ENCODE measurements around the gene CABLES1. TPM values are rescaled to one million over a fixed set of nuclear protein-coding genes. Genes with fewer than 3 reads are reported as not detected.
A peak's percentile ranks its signal among the peaks of the same experiment; 100 is the strongest.

CABLES1 gene
- polyA plus RNA-seq, 2 of the 4 experiments (the other 2 are of a cell fraction) = 4.5 to 8.6 TPM

- H3K9me3 ChIP-seq = no peaks in the 10 kb centered on the region
Measured at GRCh38 chr18:23154030-23154429, 18.7 kb downstream of the CABLES1 start.

GRCh38 chr18:23154823-23155500 is 19.7 kb downstream of the CABLES1 start:
- peaks cover 30% of the 10 kb centered on the region for H3K4me1 ChIP-seq
- TF ChIP-seq MYC (IDR thresholded peaks at IDR 0.05; ENCODE audit: borderline replicate concordance, low read length) = no peak
- TF ChIP-seq EHF (CRISPR knock-in tag; IDR thresholded peaks at IDR 0.05) = no peak
- no peak for TF ChIP-seq POLR2A (IDR thresholded peaks at IDR 0.05; ENCODE audit: low read length)
- TF ChIP-seq PBX3 (IDR thresholded peaks at IDR 0.05) = no peak
- TF ChIP-seq FOXS1 (CRISPR knock-in tag; IDR thresholded peaks at IDR 0.05) = no peak
- TF ChIP-seq CHD2 (IDR thresholded peaks at IDR 0.05; ENCODE audit: low read length, partially characterized antibody) = no peak
- no peaks in the 10 kb centered on the region for H3K9me3 ChIP-seq
- no peak for DNase-seq (ENCODE audit: low read depth in 1 of 2, low spot score in 1 of 2)
- ChIA-PET CTCF (no interaction called here), POLR2A (no interaction called here)
- H3K4me2 ChIP-seq = peak overlapping the region; percentile 48
- peak overlapping the region in 1 of 2 experiments; percentile 64; a peak in 2 of 6 replicates for H3K27ac ChIP-seq
- FAIRE-seq = no peak
- 67% methylated on average over 5 of the region's 5 CpGs for WGBS (ENCODE audit: missing lambda C conversion rate)
- no peak overlapping the region for H3K4me3 ChIP-seq
- ATAC-seq = peak in 1 of 2 experiments; percentile 55; a peak in 2 of 6 replicates

More at GRCh38 chr18:23154030-23154429, 18.7 kb downstream of the CABLES1 start:
- H3K4me3 ChIP-seq = no peak overlapping the region
- no peak for ATAC-seq
- TF ChIP-seq BHLHE40 (IDR thresholded peaks at IDR 0.05; ENCODE audit: low read depth, low read length) = no peak
- no peak for TF ChIP-seq EP300 (IDR thresholded peaks at IDR 0.05)
- TF ChIP-seq JUNB (IDR thresholded peaks at IDR 0.05) = no peak
- TF ChIP-seq FOSB (CRISPR knock-in tag; IDR thresholded peaks at IDR 0.05) = no peak
- FAIRE-seq = no peak
- peaks cover 22% of the 10 kb centered on the region for H3K4me1 ChIP-seq
- DNase-seq (ENCODE audit: low read depth in 1 of 2, low spot score in 1 of 2) = no peak
- no peak overlapping the region for H3K4me2 ChIP-seq
- WGBS (ENCODE audit: missing lambda C conversion rate) = 91% methylated on average over 6 of the region's 6 CpGs
- CTCF ChIA-PET = interaction anchor here (1.7 kb wide), 1 partner anchor 17 kb away, joined by 4 read pairs; no protein-coding TSS in a partner anchor
- H3K27ac ChIP-seq = no peak overlapping the region
- POLR2A ChIA-PET = no interaction called here

GRCh38 chr18:23155537-23155936 is 20.3 kb downstream of the CABLES1 start:
- Histone ChIP-seq H3K4me2 (peak overlapping the region; percentile 48), H3K4me3 (no peak overlapping the region), H3K9me3 (no peaks in the 10 kb centered on the region), H3K4me1 (peaks cover 30% of the 10 kb centered on the region), H3K27ac (peak overlapping the region in 1 of 2 experiments; percentile 64; a peak in 3 of 6 replicates)
- no peak for DNase-seq (ENCODE audit: low read depth in 1 of 2, low spot score in 1 of 2)
- TF ChIP-seq FOSL2 (IDR thresholded peaks at IDR 0.05) (no peak), FOSL2 (CRISPR knock-in tag; IDR thresholded peaks at IDR 0.05) (peak; percentile 21; the same call in 1 of the 2 replicates), TP53 (CRISPR knock-in tag; IDR thresholded peaks at IDR 0.05) (no peak)
- POLR2A ChIA-PET = no interaction called here
- peak; percentile 49 to 56; a peak in 4 of 6 replicates for ATAC-seq
- FAIRE-seq = no peak
- 63% methylated on average over 5 of the region's 5 CpGs for WGBS (ENCODE audit: missing lambda C conversion rate)
- CTCF ChIA-PET = no interaction called here

DNA sequence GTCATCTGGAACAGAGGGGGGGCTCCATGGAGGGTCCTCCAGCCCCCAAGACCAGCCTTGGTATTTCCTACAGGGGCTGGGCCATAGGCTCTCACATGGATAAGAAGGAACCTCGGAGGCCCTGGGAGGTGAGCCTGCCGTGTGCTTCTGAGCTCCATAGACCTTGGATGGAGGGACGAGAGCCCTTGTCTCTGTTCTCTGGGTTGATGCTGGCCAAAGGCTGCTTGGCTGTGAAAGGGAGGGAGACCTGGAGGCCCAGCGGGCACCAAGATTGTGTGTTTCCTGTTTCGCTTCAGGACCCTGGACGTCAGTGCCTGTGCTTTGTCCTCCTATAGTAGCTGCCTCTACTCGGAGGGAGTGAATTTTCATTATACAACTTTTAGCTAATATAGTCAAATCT is 20.8 kb downstream of the CABLES1 start:
- H3K27ac ChIP-seq = peak overlapping the region in 1 of 2 experiments; percentile 64; a peak in 3 of 6 replicates
- CTCF ChIA-PET = no interaction called here
- ATAC-seq = no peak
- no peak overlapping the region for H3K4me3 ChIP-seq
- no peaks in the 10 kb centered on the region for H3K9me3 ChIP-seq
- DNase-seq (ENCODE audit: low read depth in 1 of 2, low spot score in 1 of 2) = no peak
- FAIRE-seq = no peak
- POLR2A ChIA-PET = no interaction called here
- peak overlapping the region; percentile 48; the same call in 1 of the 3 replicates for H3K4me2 ChIP-seq
- 98% methylated on average over 5 of the region's 7 CpGs for whole genome bisulfite sequencing (ENCODE audit: missing lambda C conversion rate)
- peaks cover 30% of the 10 kb centered on the region for H3K4me1 ChIP-seq
- TF ChIP-seq CBX2 (IDR thresholded peaks at IDR 0.05; ENCODE audit: borderline replicate concordance, low read depth) = no peak
- TF ChIP-seq, protein P1, sequence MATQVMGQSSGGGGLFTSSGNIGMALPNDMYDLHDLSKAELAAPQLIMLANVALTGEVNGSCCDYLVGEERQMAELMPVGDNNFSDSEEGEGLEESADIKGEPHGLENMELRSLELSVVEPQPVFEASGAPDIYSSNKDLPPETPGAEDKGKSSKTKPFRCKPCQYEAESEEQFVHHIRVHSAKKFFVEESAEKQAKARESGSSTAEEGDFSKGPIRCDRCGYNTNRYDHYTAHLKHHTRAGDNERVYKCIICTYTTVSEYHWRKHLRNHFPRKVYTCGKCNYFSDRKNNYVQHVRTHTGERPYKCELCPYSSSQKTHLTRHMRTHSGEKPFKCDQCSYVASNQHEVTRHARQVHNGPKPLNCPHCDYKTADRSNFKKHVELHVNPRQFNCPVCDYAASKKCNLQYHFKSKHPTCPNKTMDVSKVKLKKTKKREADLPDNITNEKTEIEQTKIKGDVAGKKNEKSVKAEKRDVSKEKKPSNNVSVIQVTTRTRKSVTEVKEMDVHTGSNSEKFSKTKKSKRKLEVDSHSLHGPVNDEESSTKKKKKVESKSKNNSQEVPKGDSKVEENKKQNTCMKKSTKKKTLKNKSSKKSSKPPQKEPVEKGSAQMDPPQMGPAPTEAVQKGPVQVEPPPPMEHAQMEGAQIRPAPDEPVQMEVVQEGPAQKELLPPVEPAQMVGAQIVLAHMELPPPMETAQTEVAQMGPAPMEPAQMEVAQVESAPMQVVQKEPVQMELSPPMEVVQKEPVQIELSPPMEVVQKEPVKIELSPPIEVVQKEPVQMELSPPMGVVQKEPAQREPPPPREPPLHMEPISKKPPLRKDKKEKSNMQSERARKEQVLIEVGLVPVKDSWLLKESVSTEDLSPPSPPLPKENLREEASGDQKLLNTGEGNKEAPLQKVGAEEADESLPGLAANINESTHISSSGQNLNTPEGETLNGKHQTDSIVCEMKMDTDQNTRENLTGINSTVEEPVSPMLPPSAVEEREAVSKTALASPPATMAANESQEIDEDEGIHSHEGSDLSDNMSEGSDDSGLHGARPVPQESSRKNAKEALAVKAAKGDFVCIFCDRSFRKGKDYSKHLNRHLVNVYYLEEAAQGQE (IDR thresholded peaks at IDR 0.05) = no peak
- TF ChIP-seq HMGXB4 (CRISPR knock-in tag; IDR thresholded peaks at IDR 0.05; ENCODE audit: borderline replicate concordance) = no peak
- TF ChIP-seq RNF2 (IDR thresholded peaks at IDR 0.05; ENCODE audit: borderline replicate concordance, low read depth) = no peak
- no peak for TF ChIP-seq CTCF (IDR thresholded peaks at IDR 0.05)
- no peak for TF ChIP-seq GATA3 (IDR thresholded peaks at IDR 0.05; ENCODE audit: borderline replicate concordance)
- TF ChIP-seq HOXB13 (CRISPR knock-in tag; IDR thresholded peaks at IDR 0.05; ENCODE audit: low read depth) = no peak
- no peak for TF ChIP-seq MAZ (IDR thresholded peaks at IDR 0.05; ENCODE audit: borderline replicate concordance, low read depth, low read length)
- TF ChIP-seq, protein P2, sequence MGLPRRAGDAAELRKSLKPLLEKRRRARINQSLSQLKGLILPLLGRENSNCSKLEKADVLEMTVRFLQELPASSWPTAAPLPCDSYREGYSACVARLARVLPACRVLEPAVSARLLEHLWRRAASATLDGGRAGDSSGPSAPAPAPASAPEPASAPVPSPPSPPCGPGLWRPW (IDR thresholded peaks at IDR 0.05) = no peak
- no peak for TF ChIP-seq SREBF2 (IDR thresholded peaks at IDR 0.05)
